HG02840 (cell line): ENCODE measurements around the gene SGCD.

Source experiments
- ATAC-seq: cut with Tn5 transposase; IDR thresholded peaks from one replicate; pipeline ENCODE4 v1.9.1; 2021; ENCODE audit warnings: mild to moderate bottlenecking, moderate library complexity, moderate number of reproducible peaks; ENCODE audit not compliant: unreplicated experiment, low FRiP score

Gene SGCD

GRCh38 chr5:156755421-156756087 is 428.6 kb downstream of the SGCD start:
- no peak for ATAC-seq

DNA sequence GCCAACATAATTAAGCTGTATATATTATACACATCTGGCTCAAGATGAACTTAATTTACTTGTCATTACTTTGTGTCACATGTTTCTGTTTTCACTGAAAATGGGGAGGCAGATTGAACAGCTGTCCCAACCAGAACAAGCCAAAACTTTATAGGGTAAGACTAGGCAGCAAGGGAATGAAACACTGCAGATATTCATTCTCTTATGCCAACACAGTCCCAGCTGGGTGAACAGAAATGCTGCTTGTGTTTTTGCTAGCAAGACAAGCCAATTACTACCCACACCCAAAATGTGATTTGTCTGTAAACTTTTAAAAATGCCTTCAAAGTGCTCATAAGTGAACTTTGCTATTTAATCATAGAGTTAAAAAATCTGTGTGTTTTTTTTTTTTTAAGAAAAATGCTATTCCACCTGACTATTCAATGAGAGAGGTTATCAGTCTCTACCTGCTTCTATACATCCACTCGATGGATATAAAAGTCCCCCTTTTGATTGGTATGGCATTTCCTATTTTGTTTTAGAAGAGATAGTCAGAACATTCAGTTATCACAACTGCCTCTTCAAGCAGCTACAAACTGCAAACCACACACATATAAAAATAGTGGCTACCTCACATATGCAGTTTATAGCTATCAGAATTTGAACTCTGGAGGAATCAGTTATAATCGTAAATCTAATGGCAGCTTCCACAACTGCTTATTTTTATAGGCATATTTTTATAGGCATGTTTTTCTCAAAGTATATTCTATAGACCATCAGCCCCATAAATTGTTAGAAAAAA is 431.2 kb downstream of the SGCD start:
- no peak for ATAC-seq

DNA sequence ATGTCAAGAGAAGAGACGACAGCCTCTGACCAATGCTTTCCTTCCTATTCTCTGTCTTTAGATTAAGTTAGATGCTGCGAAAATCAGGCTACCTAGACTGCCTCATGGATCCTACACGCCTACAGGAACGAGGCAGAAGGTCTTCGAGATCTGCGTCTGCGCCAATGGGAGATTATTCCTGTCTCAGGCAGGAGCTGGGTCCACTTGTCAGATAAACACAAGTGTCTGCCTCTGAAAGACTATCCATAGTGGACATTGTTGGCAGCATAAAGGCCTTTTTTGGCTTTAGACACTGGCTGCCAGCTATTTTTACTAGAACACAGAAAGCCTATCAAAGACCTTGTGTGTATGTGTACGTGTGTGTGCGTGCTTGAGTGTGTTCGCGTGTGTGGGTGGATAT is 432.2 kb downstream of the SGCD start:
- ATAC-seq = no peak

GRCh38 chr5:156762771-156763170 is 435.8 kb downstream of the SGCD start:
- no peak for ATAC-seq

DNA sequence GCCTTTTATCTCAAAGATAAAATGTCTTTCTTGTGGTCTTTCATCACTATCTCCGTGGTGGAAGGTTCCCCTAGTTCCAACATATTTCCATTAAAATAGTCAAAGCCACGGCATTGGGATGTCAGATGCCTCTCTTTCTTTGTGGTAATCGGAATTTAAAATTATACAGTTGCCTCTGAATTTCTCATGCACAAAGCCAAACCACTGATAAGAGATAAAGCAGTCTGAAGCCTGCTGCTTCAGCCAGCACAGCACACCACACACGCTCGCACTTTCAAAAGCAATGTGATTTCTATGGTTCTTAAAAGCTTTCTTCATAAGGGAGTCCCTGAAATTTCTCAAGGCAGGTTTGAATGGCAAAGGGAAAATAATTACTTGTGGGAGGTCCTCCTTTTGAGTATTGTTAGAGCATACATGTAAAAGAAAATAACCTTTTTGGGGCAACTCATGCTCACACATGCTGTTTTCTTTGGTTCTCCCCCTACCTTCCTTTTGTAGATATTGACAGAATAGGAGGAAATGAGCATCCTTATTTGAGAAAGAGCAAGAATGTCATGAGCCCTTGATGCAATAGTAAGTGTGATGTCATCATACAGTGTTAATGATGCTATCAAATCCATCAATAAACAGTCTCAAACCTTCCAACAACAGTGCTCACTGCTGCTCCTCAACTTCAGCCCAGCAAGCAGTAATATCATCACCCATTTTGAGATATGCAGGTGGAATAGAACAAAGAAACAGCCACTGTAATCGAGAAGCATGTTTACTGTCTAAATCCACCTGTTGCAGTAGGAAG is 437.4 kb downstream of the SGCD start:
- no peak for ATAC-seq

GRCh38 chr5:156774273-156774672 is 447.3 kb downstream of the SGCD start:
- no peak for ATAC-seq

GRCh38 chr5:156778139-156778706 is 451.3 kb downstream of the SGCD start:
- ATAC-seq = no peak

GRCh38 chr5:156778752-156779151 is 451.8 kb downstream of the SGCD start:
- ATAC-seq = no peak

GRCh38 chr5:156779436-156779835 is 452.5 kb downstream of the SGCD start:
- ATAC-seq = no peak

DNA sequence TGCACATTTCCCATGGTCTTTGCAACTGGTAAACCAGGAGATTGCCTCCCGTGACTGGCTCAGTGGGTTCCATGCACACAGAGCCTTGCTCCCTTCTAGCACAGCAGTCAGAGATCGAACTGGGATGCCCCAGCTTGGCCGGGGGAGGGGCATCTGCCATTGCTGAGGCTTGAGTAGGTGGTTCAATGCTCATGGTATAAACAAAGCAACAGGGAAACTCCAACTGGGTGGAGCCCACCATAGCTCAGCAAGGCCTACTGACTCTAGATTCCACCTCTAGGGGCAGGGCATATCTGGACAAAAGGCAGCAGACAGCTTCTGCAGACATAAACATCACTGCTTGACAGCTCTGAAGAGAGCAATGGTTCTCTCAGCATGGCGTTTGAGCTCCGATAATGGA is 456.1 kb downstream of the SGCD start:
- ATAC-seq = no peak

- ATAC-seq = no peak
These were observed 467.7 kb downstream of the SGCD start for GRCh38 chr5:156794687-156795086.

DNA sequence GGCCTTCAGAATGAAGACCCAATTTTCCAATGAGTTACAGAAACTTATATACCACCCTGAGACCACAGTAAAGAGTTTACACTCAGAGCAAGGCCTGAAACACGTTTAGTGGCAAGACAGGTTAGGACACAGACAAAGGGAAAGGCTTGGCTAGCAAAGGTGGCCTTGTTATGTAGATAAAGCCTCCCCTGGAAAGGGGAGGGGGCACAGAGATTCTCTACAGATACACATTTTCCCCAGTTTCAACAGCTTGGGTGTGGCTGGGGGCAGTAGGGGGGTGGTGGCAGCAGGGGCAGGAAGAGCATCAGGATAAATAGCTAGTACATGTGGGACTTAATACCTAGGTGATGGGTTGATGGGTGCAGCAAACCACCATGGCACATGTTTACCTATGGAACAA is 471.2 kb downstream of the SGCD start:
- ATAC-seq = no peak

DNA sequence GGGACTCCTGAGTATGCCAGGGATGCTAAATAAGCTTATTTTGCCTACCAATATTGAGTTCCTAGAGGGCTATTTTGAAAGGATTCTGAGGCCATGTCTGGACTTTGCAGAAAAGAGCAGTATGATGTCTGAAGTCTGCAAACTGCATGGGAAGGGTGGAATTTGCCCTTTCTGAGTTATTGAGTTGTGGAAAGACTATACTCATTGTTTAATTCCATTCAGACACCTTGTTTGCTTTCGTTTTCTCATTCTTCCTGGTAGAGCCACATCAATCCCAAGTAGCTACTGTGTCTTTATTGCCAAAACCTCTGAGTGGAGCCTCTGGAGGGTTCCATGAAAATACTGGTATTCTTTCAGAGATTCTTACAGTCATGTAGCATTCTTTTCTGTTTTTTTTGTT is 472.2 kb downstream of the SGCD start:
- ATAC-seq = no peak

DNA sequence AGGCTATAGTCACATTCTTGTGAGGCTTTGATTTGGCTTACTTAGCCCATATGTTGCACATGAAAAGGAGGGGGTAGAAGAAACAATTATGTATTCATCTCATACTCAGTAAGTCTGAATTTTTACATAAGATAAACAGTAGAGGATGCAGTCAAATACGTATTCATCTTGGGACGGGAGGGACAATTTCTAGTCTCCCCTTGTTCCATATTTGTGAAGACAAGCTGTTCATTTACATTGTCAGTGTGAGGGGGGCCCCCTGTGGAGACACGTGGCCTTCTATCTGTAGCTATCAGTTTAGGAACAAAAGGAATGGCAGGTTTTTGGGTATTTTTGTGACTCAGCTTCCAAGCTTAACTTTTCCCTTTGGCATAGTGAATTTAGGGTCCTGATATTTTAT is 474.0 kb downstream of the SGCD start:
- no peak for ATAC-seq

- no peak for ATAC-seq
These were observed 475.5 kb downstream of the SGCD start for GRCh38 chr5:156802501-156802900.

DNA sequence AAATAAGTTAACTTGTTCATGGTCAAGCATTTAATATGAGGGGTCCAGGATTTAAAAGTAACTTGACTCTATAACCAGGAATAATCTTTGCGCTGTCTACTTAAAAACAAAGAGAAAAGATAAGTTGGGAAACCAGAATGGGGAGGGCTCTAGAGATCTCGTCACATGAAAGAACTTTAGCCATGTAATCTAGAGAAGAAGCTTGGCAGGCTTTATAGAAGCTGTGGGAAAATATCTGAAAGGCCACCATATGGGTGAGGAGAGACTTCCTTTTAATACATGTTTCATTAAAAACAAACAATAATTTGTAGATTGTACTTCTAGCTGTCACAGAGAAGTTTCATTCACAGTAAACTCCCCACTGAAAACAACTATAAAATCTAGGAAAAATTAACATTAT is 476.4 kb downstream of the SGCD start:
- no peak for ATAC-seq

- ATAC-seq = no peak
These were observed 486.0 kb downstream of the SGCD start for GRCh38 chr5:156812959-156813358.

DNA sequence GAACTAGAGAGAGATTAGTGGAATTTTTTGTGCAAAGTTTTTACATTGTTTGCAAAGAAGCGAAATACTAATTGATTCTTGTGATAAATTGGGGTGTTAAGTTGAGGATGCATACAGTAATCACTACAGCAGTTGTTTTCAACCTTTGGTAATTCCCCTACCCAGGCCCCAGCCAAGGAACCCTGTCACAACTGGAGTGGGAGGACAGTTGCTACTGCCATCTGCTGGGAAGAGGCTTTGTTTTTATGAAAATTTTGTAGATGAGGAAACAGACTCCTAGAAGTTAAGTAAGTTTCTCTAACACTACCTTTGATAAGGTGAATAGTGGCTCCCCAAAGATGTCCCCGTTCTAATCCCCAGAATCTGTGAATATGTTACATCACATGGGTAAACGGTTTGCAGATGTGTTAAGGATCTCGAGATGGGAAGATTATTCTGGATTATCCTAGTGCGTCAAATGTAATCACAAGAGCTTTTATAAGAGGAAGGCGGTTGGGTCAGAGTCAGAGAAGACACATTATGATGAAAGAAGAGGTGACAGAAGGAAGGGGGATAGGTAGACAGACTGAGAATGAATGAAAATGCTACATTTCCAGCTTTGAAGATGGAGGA is 489.1 kb downstream of the SGCD start:
- ATAC-seq = no peak
